Stimulated activated effector memory CD8-positive, alpha-beta T cell treated with anti-CD3 and anti-CD28 coated beads, Interleukin-12 subunit alpha, Interleukin-12 subunit beta, amount 100 ng/mL, for 72 hours (primary cell): ENCODE data around the gene AQP3.
"Not testable (repeated sequence)": the region's sequence is repeated elsewhere in the genome, so short reads cannot be mapped to it uniquely, and the experiment has no call there.

ENCODE experiments used
- ATAC-seq: fragments of 150-1000 bp; cut with Tn5 transposase; 2 replicates; pipeline ENCODE4 v1.10.0; 2021
- DNase-seq, 2 donors: peaks; one replicate each; pipeline ENCODE4 v3.0.0; 2021 to 2022; ENCODE audit warnings: low spot score in 2 of 2
- H3K27ac Mint-ChIP-seq: one replicate; pipeline ENCODE4 v1.8.0; 2022; ENCODE audit warnings: mild to moderate bottlenecking, mixed read lengths
- H3K36me3 Mint-ChIP-seq: one replicate; pipeline ENCODE4 v1.8.0; 2022; ENCODE audit warnings: mild to moderate bottlenecking, mixed read lengths
- H3K4me1 Mint-ChIP-seq: one replicate; pipeline ENCODE4 v1.8.0; 2022; ENCODE audit warnings: mixed read lengths
- H3K4me3 Mint-ChIP-seq: one replicate; pipeline ENCODE4 v1.8.0; 2022; ENCODE audit warnings: mild to moderate bottlenecking, mixed read lengths
- H3K9me3 Mint-ChIP-seq: one replicate; pipeline ENCODE4 v1.8.0; 2022; ENCODE audit warnings: mixed read lengths

The AQP3 gene

GRCh38 chr9:33393581-33393980 is 53.8 kb downstream of the AQP3 start:
- Mint-ChIP-seq H3K4me1 (no peaks in the 10 kb centered on the region), H3K9me3 (no peaks in the 10 kb centered on the region), H3K27ac (no peak overlapping the region), H3K4me3 (no peak overlapping the region), H3K36me3 (no peaks in the 10 kb centered on the region)
- ATAC-seq (no peak), DNase-seq (no peak)

GRCh38 chr9:33392591-33393021 is 54.8 kb downstream of the AQP3 start:
- H3K4me1 Mint-ChIP-seq, ATAC-seq, H3K9me3 Mint-ChIP-seq, H3K4me3 Mint-ChIP-seq, DNase-seq, H3K27ac Mint-ChIP-seq, H3K36me3 Mint-ChIP-seq: not testable (repeated sequence)
